Thyroid gland (tissue), 4 donors: ENCODE data around the gene PATE4.

Experiments used
- POLR2A ChIP-seq, 2 donors: fragments of 450-650 bp; IDR thresholded peaks; one replicate each; pipeline ENCODE4 v1.6.1; 2017; ENCODE audit warnings: antibody characterized with exemption in 2 of 2, mild to moderate bottlenecking in 2 of 2, moderate library complexity in 1 of 2
- TF ChIP-seq, protein P1 (sequence below), 6 experiments: fragments of 200-600 bp in 3 of 6; fragments of 450-650 bp in 3 of 6; sonication (generic) in 3 of 6; IDR thresholded peaks; one replicate each; pipeline ENCODE4 v1.5.1; 2016 to 2019; ENCODE audit warnings: antibody characterized with exemption in 6 of 6, mild to moderate bottlenecking in 2 of 6, inconsistent platforms in 1 of 6, moderate library complexity in 1 of 6

DNA sequence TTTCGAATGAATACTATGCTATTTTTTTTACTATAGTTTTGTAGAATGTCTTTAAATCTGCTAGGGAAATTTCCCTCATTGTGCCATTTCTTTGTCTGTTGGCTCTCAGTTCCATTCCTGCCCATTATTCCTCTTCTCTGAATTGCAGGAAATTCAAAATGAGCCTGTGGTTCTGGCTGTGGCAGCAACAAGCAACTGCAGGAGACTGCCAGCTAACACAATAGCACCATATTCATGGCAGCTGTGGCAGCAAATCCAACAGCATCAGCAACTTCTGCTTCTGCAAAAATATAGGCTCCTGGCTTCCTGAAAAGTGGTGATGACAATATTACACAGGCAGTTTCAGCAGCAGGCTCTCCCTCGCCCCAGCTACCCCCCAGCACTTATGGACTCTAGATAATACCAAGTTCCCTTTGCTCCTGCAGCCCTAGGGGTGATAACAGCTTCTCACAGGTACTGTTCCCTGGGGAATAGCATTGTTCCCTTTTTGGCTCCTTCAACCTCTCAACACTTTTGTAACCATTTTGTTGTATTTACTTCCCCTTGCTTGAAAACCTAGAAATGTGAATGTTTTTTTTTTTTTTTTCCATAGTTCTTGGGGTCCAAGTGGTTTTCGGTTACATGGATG is 9.3 kb downstream of the PATE4 start:
- TF ChIP-seq, protein P1, sequence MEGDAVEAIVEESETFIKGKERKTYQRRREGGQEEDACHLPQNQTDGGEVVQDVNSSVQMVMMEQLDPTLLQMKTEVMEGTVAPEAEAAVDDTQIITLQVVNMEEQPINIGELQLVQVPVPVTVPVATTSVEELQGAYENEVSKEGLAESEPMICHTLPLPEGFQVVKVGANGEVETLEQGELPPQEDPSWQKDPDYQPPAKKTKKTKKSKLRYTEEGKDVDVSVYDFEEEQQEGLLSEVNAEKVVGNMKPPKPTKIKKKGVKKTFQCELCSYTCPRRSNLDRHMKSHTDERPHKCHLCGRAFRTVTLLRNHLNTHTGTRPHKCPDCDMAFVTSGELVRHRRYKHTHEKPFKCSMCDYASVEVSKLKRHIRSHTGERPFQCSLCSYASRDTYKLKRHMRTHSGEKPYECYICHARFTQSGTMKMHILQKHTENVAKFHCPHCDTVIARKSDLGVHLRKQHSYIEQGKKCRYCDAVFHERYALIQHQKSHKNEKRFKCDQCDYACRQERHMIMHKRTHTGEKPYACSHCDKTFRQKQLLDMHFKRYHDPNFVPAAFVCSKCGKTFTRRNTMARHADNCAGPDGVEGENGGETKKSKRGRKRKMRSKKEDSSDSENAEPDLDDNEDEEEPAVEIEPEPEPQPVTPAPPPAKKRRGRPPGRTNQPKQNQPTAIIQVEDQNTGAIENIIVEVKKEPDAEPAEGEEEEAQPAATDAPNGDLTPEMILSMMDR (IDR thresholded peaks at IDR 0.05) = no peak
- TF ChIP-seq POLR2A (IDR thresholded peaks at IDR 0.05) = no peak
